ENCODE measurements around the gene PLEKHG2. TPM values are rescaled to one million over a fixed set of nuclear protein-coding genes. Genes with fewer than 3 reads are reported as not detected.
"Not testable (repeated sequence)": the region's sequence is repeated elsewhere in the genome, so short reads cannot be mapped to it uniquely, and the experiment has no call there.

Gene PLEKHG2
- total and polyA plus RNA-seq, 5 donors = 11.3 to 29.5 (median 15.5) TPM

DNA sequence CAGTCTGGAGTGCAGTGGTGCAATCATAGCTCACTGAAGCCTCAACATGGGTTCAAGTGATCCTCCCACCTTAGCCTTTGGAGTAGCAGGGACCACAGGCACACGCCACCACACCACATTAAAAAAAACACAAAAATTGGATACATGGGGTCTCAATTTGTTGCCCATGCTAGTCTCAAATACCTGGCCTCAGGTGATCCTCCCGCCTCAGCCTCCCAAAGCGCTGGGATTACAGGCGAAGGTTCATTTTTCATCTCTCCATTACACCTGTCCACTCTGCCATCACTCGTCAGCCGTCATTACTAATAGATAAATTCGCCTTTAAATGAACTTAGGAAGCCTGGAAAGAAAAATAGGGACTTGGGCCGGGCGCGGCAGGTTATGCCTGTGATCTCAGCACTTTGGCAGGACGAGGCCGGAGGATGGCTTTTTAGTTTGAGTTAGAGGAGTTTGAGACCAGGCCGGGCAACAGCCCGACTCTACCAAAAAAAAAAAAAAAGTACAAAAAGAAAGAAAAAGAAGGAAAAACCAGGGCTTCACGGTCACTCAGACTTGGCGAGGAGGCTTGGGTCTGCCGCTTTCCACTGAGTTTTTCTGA lies 32.2 kb downstream of the PLEKHG2 start:
- peak overlapping the region; percentile 91 for H3K4me3 ChIP-seq (ENCODE audit: low read length)
- H3K9me3 ChIP-seq (ENCODE audit: control insufficient read depth, low read length) = no peaks in the 10 kb centered on the region
- intact Hi-C loops (cut with DNase I) = loop anchor here in 2 of 4 donors (10.0 kb wide), 1 partner anchor 90 kb away; the partner anchor contains the start of gene EID2B (in 2 of the 2)
- peaks cover 3% of the 10 kb centered on the region for H3K4me1 ChIP-seq (ENCODE audit: control insufficient read depth, insufficient read depth, low read length)
- H3K27ac ChIP-seq (ENCODE audit: low read length) = peak overlapping the region; percentile 96
- peak in 1 of 3 donors; percentile 42 for DNase-seq
- ATAC-seq = peak; percentile 5 to 19
- WGBS = 6% methylated on average over 17 of the region's 17 CpGs
- no peaks in the 10 kb centered on the region for H3K27me3 ChIP-seq (ENCODE audit: control insufficient read depth, insufficient read depth)

DNA sequence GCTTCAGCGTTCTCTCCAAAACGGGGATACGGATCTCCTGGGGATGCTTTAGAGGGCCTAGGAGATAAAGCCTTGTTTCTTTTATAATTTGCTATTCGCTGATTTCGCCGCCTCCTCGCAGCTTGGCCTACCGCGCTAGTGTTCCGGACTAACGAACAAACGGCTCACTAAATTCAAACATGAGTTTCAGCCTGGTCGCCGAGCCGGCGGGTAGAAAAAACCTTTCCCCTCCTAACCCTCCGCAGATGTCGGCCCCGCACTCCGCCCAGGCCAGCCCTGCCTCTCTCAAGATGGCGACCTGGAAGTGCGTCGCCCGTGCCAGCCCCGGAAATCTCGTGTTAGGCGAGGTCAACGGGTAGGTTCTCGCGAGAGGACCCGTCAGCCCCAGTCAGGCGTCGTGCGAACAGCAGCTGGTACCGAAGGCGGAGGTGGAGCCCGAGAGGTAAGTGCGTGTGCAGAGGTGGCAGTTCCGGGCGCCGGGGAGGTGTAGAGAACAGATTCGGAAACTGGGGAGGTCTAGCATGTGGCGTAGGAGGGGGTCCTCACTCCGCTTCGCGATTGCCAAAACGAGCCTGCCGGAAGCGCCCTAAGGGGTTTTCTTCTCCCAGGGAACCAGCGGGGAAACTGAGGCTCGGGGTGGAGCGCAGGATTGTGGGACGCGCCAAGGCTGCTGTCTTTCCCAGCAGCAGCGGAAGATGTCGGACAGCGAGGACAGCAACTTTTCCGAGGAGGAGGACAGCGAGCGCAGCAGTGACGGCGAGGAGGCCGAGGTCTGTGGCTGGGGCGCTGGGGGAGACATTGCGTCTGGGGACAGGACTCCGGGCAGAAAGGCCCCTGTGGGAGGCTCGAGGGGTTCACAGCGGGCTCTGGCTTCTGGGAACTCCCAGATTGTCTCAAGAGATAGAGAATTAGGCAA lies 33.0 kb downstream of the PLEKHG2 start, which contains the start of gene SUPT5H:
Gene SUPT5H (plus strand): TSS at position 387 of the 916 bp plus-strand sequence. CDS start 309 bp downstream, at position 696.
- Histone ChIP-seq H3K27ac (ENCODE audit: low read length) (peak within 1 kb of the TSS; percentile 96), H3K9me3 (ENCODE audit: control insufficient read depth, low read length) (no peaks in the 10 kb centered on the region), H3K4me3 (ENCODE audit: low read length) (peak within 1 kb of the TSS; percentile 91), H3K4me1 (ENCODE audit: control insufficient read depth, insufficient read depth, low read length) (peaks cover 6% of the 10 kb centered on the region), H3K27me3 (ENCODE audit: control insufficient read depth, insufficient read depth) (no peaks in the 10 kb centered on the region)
- under 1% methylated on average over 68 of the region's 68 CpGs for WGBS
- DNase-seq (peak; percentile 97 to 99 (median 98)), ATAC-seq (peak; percentile 98)
- intact Hi-C loops (cut with DNase I) = loop anchor here in 2 of 4 donors (10.0 kb wide), 1 partner anchor 89 kb away; the partner anchor contains the start of gene EID2B (in 2 of the 2)

DNA sequence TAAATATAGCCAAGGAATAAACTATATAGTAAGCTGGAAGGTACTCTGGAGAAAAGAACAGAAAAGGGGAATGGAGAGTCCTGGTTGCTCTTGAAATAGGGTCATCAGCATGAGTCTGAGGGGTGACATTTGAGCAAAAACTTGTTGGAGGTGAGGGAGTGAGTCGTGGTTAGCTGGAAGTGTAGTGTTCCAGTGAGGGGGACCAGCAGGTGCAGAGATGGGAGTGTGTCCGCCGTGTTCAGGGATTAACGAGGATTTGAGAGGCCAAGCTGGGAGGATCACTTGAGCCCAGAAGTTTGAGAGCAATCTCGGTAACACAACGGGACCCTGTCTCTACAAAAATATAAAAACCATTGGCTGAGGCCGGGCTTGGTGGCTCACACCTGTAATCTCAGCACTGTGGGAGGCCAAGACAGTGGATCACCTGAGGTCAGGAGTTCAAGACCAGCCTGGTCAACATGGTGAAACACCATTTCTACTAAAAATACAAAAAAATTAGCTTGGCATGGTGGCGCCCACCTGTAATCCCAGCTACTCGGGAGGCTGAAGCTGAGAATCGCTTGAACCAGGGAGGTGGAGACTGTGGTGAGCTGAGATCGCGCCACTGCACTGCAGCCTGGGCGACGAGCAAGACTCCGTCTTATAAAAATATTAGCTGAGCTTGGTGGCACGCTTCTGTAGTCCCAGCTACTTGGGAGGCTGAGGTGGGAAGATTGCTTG lies 34.1 kb downstream of the PLEKHG2 start:
- H3K27ac ChIP-seq (ENCODE audit: low read length) = no peak overlapping the region
- intact Hi-C loops (cut with DNase I) = loop anchor here in 2 of 4 donors (10.0 kb wide), 1 partner anchor 88 kb away; the partner anchor contains the start of gene EID2B (in 2 of the 2)

DNA sequence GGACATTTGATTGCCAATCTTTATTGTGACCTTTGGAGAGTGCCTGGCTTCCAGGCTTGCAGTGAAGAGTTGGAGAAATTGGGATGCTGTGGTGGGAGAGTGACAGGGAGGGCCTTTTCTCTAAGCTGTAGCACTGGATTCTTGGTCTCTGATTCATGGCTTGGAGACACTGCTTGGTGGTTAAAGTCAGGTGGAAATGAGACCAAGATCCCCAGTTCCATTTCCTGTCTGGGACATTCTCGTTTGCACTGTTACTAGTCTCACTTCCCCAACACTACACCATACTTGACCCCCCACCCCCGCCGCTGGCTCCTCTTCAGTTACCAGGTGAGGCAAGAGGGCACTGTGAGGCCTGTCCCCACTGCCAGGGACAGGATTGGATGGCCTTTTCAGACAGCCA lies 35.8 kb downstream of the PLEKHG2 start:
- Histone ChIP-seq H3K27ac (ENCODE audit: low read length) (no peak overlapping the region), H3K4me3 (ENCODE audit: low read length) (no peak overlapping the region), H3K9me3 (ENCODE audit: control insufficient read depth, low read length) (no peaks in the 10 kb centered on the region), H3K27me3 (ENCODE audit: control insufficient read depth, insufficient read depth) (no peaks in the 10 kb centered on the region), H3K4me1 (ENCODE audit: control insufficient read depth, insufficient read depth, low read length) (peaks cover 6% of the 10 kb centered on the region)
- DNase-seq (peak in 1 of 3 donors; percentile 20), ATAC-seq (no peak)
- intact Hi-C loops (cut with DNase I) = loop anchor here in 2 of 4 donors (10.0 kb wide), 1 partner anchor 87 kb away; the partner anchor contains the start of gene EID2B (in 2 of the 2)
- WGBS = 63% methylated on average over 3 of the region's 3 CpGs

More for the DNA sequence above, 34.1 kb downstream of the PLEKHG2 start:
- H3K27me3 ChIP-seq (ENCODE audit: control insufficient read depth, insufficient read depth) = no peaks in the 10 kb centered on the region
- ATAC-seq (no peak), DNase-seq (peak in 1 of 3 donors; percentile 9)
- 86% methylated on average over 16 of the region's 16 CpGs for WGBS
- H3K4me1 ChIP-seq (ENCODE audit: control insufficient read depth, insufficient read depth, low read length) = peaks cover 6% of the 10 kb centered on the region
- peak overlapping the region; percentile 91 for H3K4me3 ChIP-seq (ENCODE audit: low read length)
- H3K9me3 ChIP-seq (ENCODE audit: control insufficient read depth, low read length) = no peaks in the 10 kb centered on the region

DNA sequence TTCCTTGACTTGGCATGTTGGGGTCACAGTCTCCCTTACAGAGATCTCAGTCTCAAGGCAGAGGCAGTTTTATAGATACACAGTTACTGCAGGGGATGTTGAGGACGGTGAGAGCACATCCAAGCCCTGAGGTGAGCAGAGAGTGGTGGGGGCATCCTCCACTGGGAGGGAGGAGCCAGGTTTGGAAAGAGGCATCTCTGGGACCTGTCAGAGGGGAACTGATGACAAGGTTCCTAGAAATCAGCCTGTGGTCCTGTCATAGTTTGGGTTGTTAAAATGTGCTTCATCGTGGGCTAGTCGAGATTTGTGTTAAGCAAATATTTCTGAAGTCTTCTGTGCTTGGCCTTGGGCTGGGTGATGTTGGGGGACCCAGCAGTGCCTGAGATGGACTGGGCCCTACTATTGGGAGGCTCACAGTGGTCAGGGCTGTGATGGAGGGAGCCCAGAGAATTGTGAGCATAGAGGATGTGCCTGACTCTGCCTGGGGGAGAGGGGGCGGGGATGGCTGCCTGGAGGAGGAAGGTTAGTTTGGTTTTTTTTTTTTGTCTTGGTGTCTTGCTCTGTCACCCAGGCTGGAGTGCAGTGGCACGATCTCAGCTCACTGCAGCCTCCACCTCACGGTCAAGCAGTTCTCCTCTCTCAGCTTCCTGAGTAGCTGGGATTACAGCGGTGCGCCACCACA lies 36.8 kb downstream of the PLEKHG2 start:
- H3K4me1 ChIP-seq (ENCODE audit: control insufficient read depth, insufficient read depth, low read length) = peaks cover 6% of the 10 kb centered on the region
- H3K4me3 ChIP-seq (ENCODE audit: low read length) = no peak overlapping the region
- intact Hi-C loops (cut with DNase I) = loop anchor here in 2 of 4 donors (10.0 kb wide), 1 partner anchor 86 kb away; the partner anchor contains the start of gene EID2B (in 2 of the 2)
- H3K27ac ChIP-seq (ENCODE audit: low read length) = no peak overlapping the region
- no peaks in the 10 kb centered on the region for H3K9me3 ChIP-seq (ENCODE audit: control insufficient read depth, low read length)
- DNase-seq (peak in 1 of 3 donors; percentile 23), ATAC-seq (no peak)
- H3K27me3 ChIP-seq (ENCODE audit: control insufficient read depth, insufficient read depth) = no peaks in the 10 kb centered on the region
- WGBS = 70% methylated on average over 8 of the region's 8 CpGs

DNA sequence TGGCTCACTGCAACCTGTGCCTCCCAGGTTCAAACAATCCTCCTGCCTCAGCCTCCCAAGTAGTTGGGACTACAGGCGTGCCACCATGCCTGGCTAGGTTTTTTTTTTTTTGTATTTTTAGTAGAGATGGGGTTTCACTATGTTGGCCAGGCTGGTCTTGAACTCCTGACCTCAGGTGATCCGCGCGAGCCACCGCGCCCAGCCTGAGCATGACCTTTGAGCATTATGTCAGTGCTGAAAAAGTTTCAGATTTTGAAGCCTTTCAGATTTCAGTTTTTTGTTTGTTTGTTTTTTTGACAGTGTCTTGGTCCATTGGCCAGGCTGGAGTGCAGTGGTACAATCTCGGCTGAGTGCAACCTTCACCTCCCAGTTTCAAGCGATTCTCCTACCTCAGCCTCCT lies 38.8 kb downstream of the PLEKHG2 start:
- H3K27me3 ChIP-seq (ENCODE audit: control insufficient read depth, insufficient read depth); intact Hi-C loops (cut with DNase I); ATAC-seq; DNase-seq; H3K4me3 ChIP-seq (ENCODE audit: low read length); H3K27ac ChIP-seq (ENCODE audit: low read length); H3K4me1 ChIP-seq (ENCODE audit: control insufficient read depth, insufficient read depth, low read length); H3K9me3 ChIP-seq (ENCODE audit: control insufficient read depth, low read length): not testable (repeated sequence)
- WGBS = 95% methylated on average over 8 of the region's 8 CpGs

DNA sequence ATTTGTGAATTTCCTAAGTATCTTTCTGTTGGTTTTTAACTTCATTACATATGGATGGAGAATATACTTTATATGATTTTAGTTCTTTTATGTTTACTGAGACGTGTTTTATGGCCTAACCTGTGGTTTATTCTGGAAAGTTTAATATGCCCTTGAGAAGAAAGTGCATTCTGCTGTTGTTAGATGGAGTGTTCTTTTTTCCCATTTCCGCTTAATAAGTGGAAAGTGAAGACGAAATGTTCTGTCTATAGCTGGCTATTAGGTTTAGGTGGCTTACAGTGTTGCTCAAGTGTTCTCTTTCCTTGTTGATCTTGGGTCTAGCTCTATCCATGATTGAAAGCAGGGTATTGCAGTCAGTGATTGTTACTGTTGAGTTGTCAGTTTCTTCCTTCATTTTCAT lies 50.9 kb downstream of the PLEKHG2 start:
- intact Hi-C loops (cut with DNase I) = loop anchor here in 1 of 4 donors (10.0 kb wide), 1 partner anchor 211 kb away; no protein-coding TSS in a partner anchor
- Histone ChIP-seq H3K27me3 (ENCODE audit: control insufficient read depth, insufficient read depth) (no peaks in the 10 kb centered on the region), H3K9me3 (ENCODE audit: control insufficient read depth, low read length) (no peaks in the 10 kb centered on the region), H3K27ac (ENCODE audit: low read length) (no peak overlapping the region), H3K4me3 (ENCODE audit: low read length) (no peak overlapping the region), H3K4me1 (ENCODE audit: control insufficient read depth, insufficient read depth, low read length) (no peaks in the 10 kb centered on the region)
- no peak for DNase-seq
- WGBS = 90% methylated on average over 3 of the region's 3 CpGs
- ATAC-seq = no peak

DNA sequence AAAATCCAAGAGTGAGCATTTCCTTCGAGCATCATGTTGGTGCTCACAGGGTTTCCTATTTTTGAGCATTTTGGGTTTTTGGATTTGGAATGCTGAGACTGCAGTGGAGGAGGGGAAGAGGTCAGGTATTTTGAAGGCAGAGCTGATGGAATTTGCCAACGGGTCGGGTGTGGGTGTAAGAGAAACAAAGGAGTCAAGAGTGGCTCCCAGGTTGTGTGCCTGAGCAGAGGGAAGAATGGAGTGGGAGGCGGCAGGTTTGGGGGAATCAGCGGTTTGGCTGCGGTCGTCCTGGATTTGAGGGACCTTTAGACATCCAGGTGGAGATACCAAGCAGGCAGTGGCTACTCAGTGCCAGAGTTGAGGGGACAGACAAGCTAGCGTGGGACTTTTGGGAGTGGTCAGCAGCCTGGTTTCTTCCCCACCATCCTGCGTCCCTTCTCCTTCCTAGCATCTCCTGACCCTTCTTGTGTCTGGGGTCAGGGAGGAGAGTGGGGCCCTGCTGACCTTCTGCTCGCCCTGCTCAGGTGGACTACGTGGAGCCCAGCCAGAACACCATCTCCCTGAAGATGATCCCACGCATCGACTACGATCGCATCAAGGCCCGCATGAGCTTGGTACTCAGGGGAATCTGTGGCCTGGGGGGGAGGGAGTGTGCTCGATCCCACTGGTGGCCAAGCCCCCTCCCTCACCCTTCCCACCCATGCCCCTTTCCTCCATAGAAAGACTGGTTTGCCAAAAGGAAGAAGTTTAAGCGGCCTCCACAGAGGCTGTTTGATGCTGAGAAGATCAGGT lies 53.7 kb downstream of the PLEKHG2 start:
- Histone ChIP-seq H3K27me3 (ENCODE audit: control insufficient read depth, insufficient read depth) (no peaks in the 10 kb centered on the region), H3K9me3 (ENCODE audit: control insufficient read depth, low read length) (no peaks in the 10 kb centered on the region), H3K4me1 (ENCODE audit: control insufficient read depth, insufficient read depth, low read length) (no peaks in the 10 kb centered on the region), H3K27ac (ENCODE audit: low read length) (no peak overlapping the region), H3K4me3 (ENCODE audit: low read length) (no peak overlapping the region)
- ATAC-seq (no peak), DNase-seq (no peak)
- WGBS = 94% methylated on average over 18 of the region's 18 CpGs
- intact Hi-C loops (cut with DNase I) = loop anchor here in 1 of 4 donors (10.0 kb wide), 1 partner anchor 209 kb away; no protein-coding TSS in a partner anchor

DNA sequence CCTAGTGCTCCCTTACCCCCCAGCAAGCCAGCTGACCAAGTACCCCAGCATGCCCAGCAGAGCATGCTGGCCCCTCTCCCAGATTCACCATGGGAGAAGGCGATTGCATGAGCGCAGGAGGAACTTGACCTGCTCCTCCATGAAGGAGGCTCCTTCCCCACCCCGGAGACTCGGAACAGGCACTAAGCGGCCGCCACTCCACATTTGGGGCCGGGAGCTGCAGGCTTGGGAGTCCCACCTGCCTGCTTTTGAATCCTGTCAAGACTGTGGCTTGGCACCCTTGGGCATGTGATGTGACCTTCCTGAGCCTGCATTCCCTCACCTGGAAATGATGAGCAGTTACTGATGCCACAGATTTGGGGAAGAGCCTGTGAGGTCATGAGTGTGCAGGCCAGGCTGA lies 55.5 kb downstream of the PLEKHG2 start:
- intact Hi-C loops (cut with DNase I) = loop anchor here in 1 of 4 donors (10.0 kb wide), 1 partner anchor 207 kb away; no protein-coding TSS in a partner anchor
- Histone ChIP-seq H3K4me1 (ENCODE audit: control insufficient read depth, insufficient read depth, low read length) (no peaks in the 10 kb centered on the region), H3K4me3 (ENCODE audit: low read length) (no peak overlapping the region), H3K27ac (ENCODE audit: low read length) (no peak overlapping the region), H3K27me3 (ENCODE audit: control insufficient read depth, insufficient read depth) (no peaks in the 10 kb centered on the region), H3K9me3 (ENCODE audit: control insufficient read depth, low read length) (no peaks in the 10 kb centered on the region)
- no peak for DNase-seq
- ATAC-seq = no peak
- 97% methylated on average over 7 of the region's 7 CpGs for WGBS

Data from right cardiac atrium (tissue), 5 donors.